WTC11 (cell line): ENCODE results near the gene ANKS6. TPM values are rescaled to one million over a fixed set of nuclear protein-coding genes. Genes with fewer than 3 reads are reported as not detected.

ENCODE experiments used
- ATAC-seq: fragments of 200-7000 bp; cut with Tn5 transposase; 2 replicates; pipeline ENCODE4 v1.10.0; 2021; ENCODE audit warnings: mild to moderate bottlenecking, moderate library complexity
- CTCF ChIA-PET: fragments of 300-600 bp; sonication (Branson Sonifier 250); formaldehyde crosslinking; loops from one replicate; lab custom pipeline; 2021; ENCODE audit warnings: antibody characterized with exemption; lab: Charles Lee
- POLR2A ChIA-PET: fragments of 350-600 bp; sonication (Branson Sonifier 250); formaldehyde crosslinking; loops from one replicate; lab custom pipeline; 2021; ENCODE audit warnings: antibody characterized with exemption; lab: Charles Lee
- DNase-seq: peaks from one replicate; pipeline ENCODE4 v3.0.0; 2021; ENCODE audit warnings: low spot score
- H3K27ac Mint-ChIP-seq: 2 replicates; pipeline ENCODE4 v1.8.0; 2021; ENCODE audit warnings: mixed read lengths
- H3K27me3 Mint-ChIP-seq: 2 replicates; pipeline ENCODE4 v1.8.0; 2021; ENCODE audit warnings: low read depth, mild to moderate bottlenecking, moderate library complexity, mixed read lengths
- H3K36me3 Mint-ChIP-seq: 2 replicates; pipeline ENCODE4 v1.8.0; 2021; ENCODE audit warnings: mixed read lengths
- H3K4me1 Mint-ChIP-seq: 2 replicates; pipeline ENCODE4 v1.8.0; 2022; ENCODE audit warnings: mixed read lengths
- H3K4me3 Mint-ChIP-seq: 2 replicates; pipeline ENCODE4 v1.8.0; 2021; ENCODE audit warnings: mild to moderate bottlenecking, moderate library complexity, mixed read lengths
- H3K9me3 Mint-ChIP-seq: 2 replicates; pipeline ENCODE4 v1.8.0; 2021; ENCODE audit warnings: mixed read lengths
- CBFB ChIP-seq: sonication (generic); formaldehyde crosslinking; IDR thresholded peaks from 2 replicates; pipeline ENCODE4 v1.8.1; 2022; ENCODE audit warnings: mild to moderate bottlenecking, low read depth, missing genetic modification reagents
- CDX4 ChIP-seq: fragments of 250-450 bp; sonication (Bioruptor Pico); IDR thresholded peaks from 2 replicates; pipeline ENCODE4 v1.9.0; 2021; ENCODE audit warnings: moderate library complexity, mild to moderate bottlenecking, inconsistent platforms, borderline replicate concordance
- ESRRA ChIP-seq: sonication (generic); formaldehyde crosslinking; IDR thresholded peaks from 2 replicates; pipeline ENCODE4 v1.8.1; 2022; ENCODE audit warnings: mild to moderate bottlenecking, missing genetic modification reagents, borderline replicate concordance
- FOXJ3 ChIP-seq: sonication (generic); formaldehyde crosslinking; IDR thresholded peaks from 2 replicates; pipeline ENCODE4 v1.9.0; 2021; ENCODE audit warnings: missing genetic modification reagents, mild to moderate bottlenecking, borderline replicate concordance
- GTF2I ChIP-seq: fragments of 250-450 bp; sonication (Bioruptor Pico); conservative IDR thresholded peaks from 2 replicates; pipeline ENCODE4 v1.4.0; 2021; ENCODE audit warnings: mild to moderate bottlenecking
- IRF2 ChIP-seq: sonication (generic); formaldehyde crosslinking; IDR thresholded peaks from 2 replicates; pipeline ENCODE4 v1.8.0; 2022; ENCODE audit warnings: low read depth, missing genetic modification reagents, borderline replicate concordance
- MXD4 ChIP-seq: fragments of 250-450 bp; sonication (Bioruptor Pico); IDR thresholded peaks from 2 replicates; pipeline ENCODE4 v1.8.0; 2021; ENCODE audit warnings: mild to moderate bottlenecking, moderate library complexity, borderline replicate concordance
- MYBL2 ChIP-seq: sonication (generic); formaldehyde crosslinking; IDR thresholded peaks from 2 replicates; pipeline ENCODE4 v1.8.1; 2023; ENCODE audit warnings: mild to moderate bottlenecking, moderate library complexity, missing genetic modification reagents
- NFE2L1 ChIP-seq: sonication (generic); formaldehyde crosslinking; IDR thresholded peaks from 2 replicates; pipeline ENCODE4 v1.8.1; 2023; ENCODE audit warnings: missing genetic modification reagents
- NFYB ChIP-seq: sonication (generic); formaldehyde crosslinking; conservative IDR thresholded peaks from 2 replicates; pipeline ENCODE4 v1.8.0; 2022; ENCODE audit warnings: low read depth, missing genetic modification reagents
- NR1H2 ChIP-seq: sonication (generic); formaldehyde crosslinking; IDR thresholded peaks from 2 replicates; pipeline ENCODE4 v1.9.0; 2021; ENCODE audit warnings: mild to moderate bottlenecking, moderate library complexity, missing genetic modification reagents
- NR2C2 ChIP-seq: sonication (generic); formaldehyde crosslinking; IDR thresholded peaks from 2 replicates; pipeline ENCODE4 v1.8.0; 2022; ENCODE audit warnings: mild to moderate bottlenecking, missing genetic modification reagents
- OVOL2 ChIP-seq: fragments of 250-450 bp; sonication (Bioruptor Pico); IDR thresholded peaks from 2 replicates; pipeline ENCODE4 v1.9.0; 2021; ENCODE audit warnings: mild to moderate bottlenecking, borderline replicate concordance
- PRRX2 ChIP-seq: fragments of 250-450 bp; sonication (Bioruptor Pico); IDR thresholded peaks from 2 replicates; pipeline ENCODE4 v1.8.0; 2021; ENCODE audit warnings: mild to moderate bottlenecking
- RELA ChIP-seq: sonication (generic); formaldehyde crosslinking; IDR thresholded peaks from 2 replicates; pipeline ENCODE4 v1.8.1; 2022; ENCODE audit warnings: missing genetic modification reagents, mild to moderate bottlenecking, borderline replicate concordance
- SMAD3 ChIP-seq: sonication (generic); formaldehyde crosslinking; IDR thresholded peaks from 2 replicates; pipeline ENCODE4 v1.8.0; 2022; ENCODE audit warnings: missing genetic modification reagents, mild to moderate bottlenecking, borderline replicate concordance
- SMAD4 ChIP-seq: sonication (generic); formaldehyde crosslinking; IDR thresholded peaks from 2 replicates; pipeline ENCODE4 v1.8.0; 2022; ENCODE audit warnings: mild to moderate bottlenecking, missing genetic modification reagents
- TEAD4 ChIP-seq: sonication (generic); formaldehyde crosslinking; IDR thresholded peaks from 2 replicates; pipeline ENCODE4 v1.8.0; 2022; ENCODE audit warnings: mild to moderate bottlenecking, missing genetic modification reagents
- ZNF232 ChIP-seq: sonication (generic); formaldehyde crosslinking; IDR thresholded peaks from 2 replicates; pipeline ENCODE4 v1.8.0; 2022; ENCODE audit warnings: mild to moderate bottlenecking, missing genetic modification reagents
- ZNF396 ChIP-seq: fragments of 250-450 bp; sonication (Bioruptor Pico); IDR thresholded peaks from 2 replicates; pipeline ENCODE4 v1.8.0; 2021; ENCODE audit warnings: mild to moderate bottlenecking, moderate library complexity, borderline replicate concordance
- ZNF425 ChIP-seq: fragments of 250-450 bp; sonication (Bioruptor Pico); conservative IDR thresholded peaks from 2 replicates; pipeline ENCODE4 v1.9.0; 2021; ENCODE audit warnings: mild to moderate bottlenecking
- ZNF532 ChIP-seq: fragments of 250-450 bp; sonication (Bioruptor Pico); IDR thresholded peaks from 2 replicates; pipeline ENCODE4 v1.9.0; 2021; ENCODE audit warnings: mild to moderate bottlenecking, borderline replicate concordance
- total RNA-seq: library from RNA; stranded (reverse); gene quantifications from 3 replicates; pipeline ENCODE4 v1.2.3, GENCODE V29; 2021

ANKS6 gene
- total RNA-seq, 1 experiment from 2014 or later = 65.1 TPM

GRCh38 chr9:98829766-98830165 lies 33.4 kb upstream of the ANKS6 start:
- CTCF ChIA-PET = no interaction called here
- Mint-ChIP-seq H3K4me1 (peaks cover 2% of the 10 kb centered on the region; the same call in 1 of the 2 replicates), H3K9me3 (no peaks in the 10 kb centered on the region), H3K36me3 (peaks cover 15% of the 10 kb centered on the region), H3K27ac (no peak overlapping the region), H3K27me3 (no peaks in the 10 kb centered on the region), H3K4me3 (no peak overlapping the region)
- no peak for TF ChIP-seq CBFB (CRISPR knock-in tag)
- TF ChIP-seq GTF2I (CRISPR knock-in tag) = no peak
- no peak for TF ChIP-seq SMAD3 (CRISPR knock-in tag)
- no peak for TF ChIP-seq MYBL2
- no peak for TF ChIP-seq ZNF396 (CRISPR knock-in tag)
- TF ChIP-seq ESRRA (CRISPR knock-in tag) = no peak
- TF ChIP-seq NFYB = no peak
- no peak for TF ChIP-seq ZNF532 (CRISPR knock-in tag)
- DNase-seq (no peak), ATAC-seq (no peak)
- POLR2A ChIA-PET = no interaction called here

- peaks cover 8% of the 10 kb centered on the region; the same call in 1 of the 2 replicates for H3K9me3 Mint-ChIP-seq
- no peaks in the 10 kb centered on the region for H3K4me1 Mint-ChIP-seq
- TF ChIP-seq CBFB (CRISPR knock-in tag) = no peak
- no peak for TF ChIP-seq FOXJ3 (CRISPR knock-in tag)
- no peak for TF ChIP-seq IRF2 (CRISPR knock-in tag)
- no peak for TF ChIP-seq CDX4 (CRISPR knock-in tag)
- no peak for TF ChIP-seq TEAD4 (CRISPR knock-in tag)
- no peak for TF ChIP-seq PRRX2 (CRISPR knock-in tag)
- no peak for TF ChIP-seq MXD4
- TF ChIP-seq NR2C2 (CRISPR knock-in tag) = no peak
- CTCF ChIA-PET = interaction anchor here (1.2 kb wide), 1 partner anchor 18 kb away, joined by 4 read pairs; no protein-coding TSS in a partner anchor
- ATAC-seq (no peak), DNase-seq (no peak)
- H3K36me3 Mint-ChIP-seq = peaks cover 17% of the 10 kb centered on the region
- H3K4me3 Mint-ChIP-seq = no peak overlapping the region
- H3K27me3 Mint-ChIP-seq = no peaks in the 10 kb centered on the region
- POLR2A ChIA-PET = no interaction called here
- H3K27ac Mint-ChIP-seq = no peak overlapping the region
These were observed 30.4 kb upstream of the ANKS6 start for GRCh38 chr9:98826716-98827115.

GRCh38 chr9:98825414-98825813 lies 29.1 kb upstream of the ANKS6 start:
- no peak for DNase-seq
- TF ChIP-seq OVOL2 (CRISPR knock-in tag) = no peak
- TF ChIP-seq ZNF425 (CRISPR knock-in tag) = no peak
- no peak for TF ChIP-seq RELA
- TF ChIP-seq NR1H2 (CRISPR knock-in tag) = no peak
- no peak for TF ChIP-seq SMAD4
- no peak for TF ChIP-seq IRF2 (CRISPR knock-in tag)
- no peak for TF ChIP-seq NFE2L1 (CRISPR knock-in tag)
- no peak for TF ChIP-seq ZNF232 (CRISPR knock-in tag)
- H3K4me3 Mint-ChIP-seq = no peak overlapping the region
- ChIA-PET CTCF (no interaction called here), POLR2A (no interaction called here)
- peaks cover 8% of the 10 kb centered on the region; the same call in 1 of the 2 replicates for H3K9me3 Mint-ChIP-seq
- no peak for ATAC-seq
- H3K36me3 Mint-ChIP-seq = peaks cover 17% of the 10 kb centered on the region
- no peaks in the 10 kb centered on the region for H3K27me3 Mint-ChIP-seq
- H3K4me1 Mint-ChIP-seq = no peaks in the 10 kb centered on the region
- H3K27ac Mint-ChIP-seq = no peak overlapping the region
